ENCODE results near the gene FGF2.
"Not testable (repeated sequence)": the region's sequence is repeated elsewhere in the genome, so short reads cannot be mapped to it uniquely, and the experiment has no call there.

The FGF2 gene

GRCh38 chr4:122928930-122929329, 102.3 kb downstream of the FGF2 start:
- DNase-seq = no peak
- peaks cover 0 to 13% (median 8%) of the 10 kb centered on the region in 4 donors for H3K4me1 ChIP-seq
- no peak for TF ChIP-seq CTCF (IDR thresholded peaks at IDR 0.05)
- intact Hi-C loops (cut with DNase I; ENCODE audit: low total_unique reads) = no loop called here
- no peaks in the 10 kb centered on the region for H3K9me3 ChIP-seq
- no peaks in the 10 kb centered on the region for H3K27me3 ChIP-seq
- no peak overlapping the region for H3K27ac ChIP-seq
- no peak overlapping the region for H3K4me3 ChIP-seq
- H3K36me3 ChIP-seq = peaks cover 7 to 47% (median 26%) of the 10 kb centered on the region in 3 donors

- TF ChIP-seq CTCF (IDR thresholded peaks at IDR 0.05) = peak; percentile 44 to 52
- DNase-seq = no peak
- intact Hi-C loops (cut with DNase I; ENCODE audit: low total_unique reads) = no loop called here
These were observed 104.2 kb downstream of the FGF2 start for GRCh38 chr4:122930862-122931261.

GRCh38 chr4:122932763-122933162, 106.1 kb downstream of the FGF2 start:
- TF ChIP-seq CTCF (IDR thresholded peaks at IDR 0.05) = no peak
- H3K27me3 ChIP-seq = no peaks in the 10 kb centered on the region
- intact Hi-C loops (cut with DNase I; ENCODE audit: low total_unique reads) = no loop called here
- no peak overlapping the region for H3K27ac ChIP-seq
- no peak overlapping the region for H3K4me3 ChIP-seq
- DNase-seq = no peak
- no peaks in the 10 kb centered on the region for H3K9me3 ChIP-seq
- peaks cover 25 to 82% (median 54%) of the 10 kb centered on the region in 3 donors for H3K36me3 ChIP-seq
- H3K4me1 ChIP-seq = no peaks in the 10 kb centered on the region

More at GRCh38 chr4:122930862-122931261, 104.2 kb downstream of the FGF2 start:
- Histone ChIP-seq H3K27ac (no peak overlapping the region), H3K9me3 (no peaks in the 10 kb centered on the region), H3K4me1 (no peaks in the 10 kb centered on the region), H3K36me3 (peaks cover 17 to 66% (median 37%) of the 10 kb centered on the region in 3 donors), H3K4me3 (no peak overlapping the region), H3K27me3 (no peaks in the 10 kb centered on the region)

- H3K9me3 ChIP-seq; intact Hi-C loops (cut with DNase I; ENCODE audit: low total_unique reads); H3K27me3 ChIP-seq; H3K4me3 ChIP-seq; H3K4me1 ChIP-seq; DNase-seq; H3K27ac ChIP-seq: not testable (repeated sequence)
- H3K36me3 ChIP-seq = peaks cover 40 to 49% (median 40%) of the 10 kb centered on the region in 3 donors
These were observed 118.5 kb downstream of the FGF2 start for GRCh38 chr4:122945136-122945535.

- DNase-seq = no peak
- TF ChIP-seq CTCF (IDR thresholded peaks at IDR 0.05) = no peak
- peaks cover 44 to 59% (median 50%) of the 10 kb centered on the region in 3 donors for H3K36me3 ChIP-seq
- intact Hi-C loops (cut with DNase I; ENCODE audit: low total_unique reads) = no loop called here
- no peaks in the 10 kb centered on the region for H3K27me3 ChIP-seq
- H3K4me1 ChIP-seq = no peaks in the 10 kb centered on the region
- H3K9me3 ChIP-seq = no peaks in the 10 kb centered on the region
- H3K27ac ChIP-seq = no peak overlapping the region
- H3K4me3 ChIP-seq = no peak overlapping the region
These were observed 119.5 kb downstream of the FGF2 start for GRCh38 chr4:122946142-122946541.
